HPDE6-E6E7 (cell line): ENCODE results near the gene LARGE1.
"Not testable (repeated sequence)": the region's sequence is repeated elsewhere in the genome, so short reads cannot be mapped to it uniquely, and the experiment has no call there.

Source experiments
- DNase-seq: peaks from one replicate; pipeline ENCODE4 v3.0.0; 2011; ENCODE audit warnings: missing footprints; ENCODE audit errors: extremely low spot score

LARGE1 gene

GRCh38 chr22:33597274-33597985 is 322.8 kb downstream of the LARGE1 start:
- DNase-seq = no peak

- DNase-seq = no peak
These were observed 326.5 kb downstream of the LARGE1 start for GRCh38 chr22:33593818-33594217.

- DNase-seq = no peak
These were observed 328.3 kb downstream of the LARGE1 start for GRCh38 chr22:33591946-33592345.

- no peak for DNase-seq
These were observed 331.0 kb downstream of the LARGE1 start for GRCh38 chr22:33589297-33589696.

GRCh38 chr22:33588860-33589259 is 331.4 kb downstream of the LARGE1 start:
- no peak for DNase-seq

GRCh38 chr22:33584152-33584551 is 336.1 kb downstream of the LARGE1 start:
- no peak for DNase-seq

GRCh38 chr22:33582822-33583400 is 337.4 kb downstream of the LARGE1 start:
- DNase-seq = no peak

- DNase-seq = no peak
These were observed 340.0 kb downstream of the LARGE1 start for GRCh38 chr22:33580310-33580709.

GRCh38 chr22:33579448-33580093 is 340.7 kb downstream of the LARGE1 start:
- no peak for DNase-seq

- no peak for DNase-seq
These were observed 341.5 kb downstream of the LARGE1 start for GRCh38 chr22:33578752-33579151.

GRCh38 chr22:33577862-33578411 is 342.3 kb downstream of the LARGE1 start:
- no peak for DNase-seq

- no peak for DNase-seq
These were observed 344.1 kb downstream of the LARGE1 start for GRCh38 chr22:33576205-33576604.

GRCh38 chr22:33575771-33576170 is 344.5 kb downstream of the LARGE1 start:
- DNase-seq = no peak

GRCh38 chr22:33575041-33575440 is 345.2 kb downstream of the LARGE1 start:
- no peak for DNase-seq

GRCh38 chr22:33573479-33573878 is 346.8 kb downstream of the LARGE1 start:
- DNase-seq = no peak

GRCh38 chr22:33572086-33572485 is 348.2 kb downstream of the LARGE1 start:
- no peak for DNase-seq

GRCh38 chr22:33570110-33570509 is 350.2 kb downstream of the LARGE1 start:
- DNase-seq = no peak

- DNase-seq = no peak
These were observed 350.7 kb downstream of the LARGE1 start for GRCh38 chr22:33569559-33569958.

- DNase-seq = no peak
These were observed 351.3 kb downstream of the LARGE1 start for GRCh38 chr22:33569018-33569417.

GRCh38 chr22:33566495-33566894 is 353.8 kb downstream of the LARGE1 start:
- DNase-seq = not testable (repeated sequence)

- no peak for DNase-seq
These were observed 354.7 kb downstream of the LARGE1 start for GRCh38 chr22:33565580-33565995.

GRCh38 chr22:33564683-33565082 is 355.6 kb downstream of the LARGE1 start:
- no peak for DNase-seq
